GM21723 (cell line): ENCODE measurements around the gene C20orf141.

Source experiments
- ATAC-seq: cut with Tn5 transposase; IDR thresholded peaks from one replicate; pipeline ENCODE4 v1.9.1; 2021; ENCODE audit warnings: mild to moderate bottlenecking, moderate library complexity; ENCODE audit not compliant: unreplicated experiment

Gene C20orf141

GRCh38 chr20:2845607-2846006 lies 30.8 kb downstream of the C20orf141 start:
- ATAC-seq = no peak

- ATAC-seq = no peak
Measured at GRCh38 chr20:2846698-2847097, 31.9 kb downstream of the C20orf141 start.

GRCh38 chr20:2847802-2848201 lies 33.0 kb downstream of the C20orf141 start:
- no peak for ATAC-seq

- ATAC-seq = no peak
Measured at GRCh38 chr20:2849529-2849928, 34.7 kb downstream of the C20orf141 start.

GRCh38 chr20:2851086-2851485 lies 36.3 kb downstream of the C20orf141 start:
- ATAC-seq = no peak

- no peak for ATAC-seq
Measured at GRCh38 chr20:2858591-2858990, 43.8 kb downstream of the C20orf141 start.

GRCh38 chr20:2859330-2860121 lies 44.7 kb downstream of the C20orf141 start:
- no peak for ATAC-seq

GRCh38 chr20:2864626-2865025 lies 49.8 kb downstream of the C20orf141 start:
- ATAC-seq = no peak

- no peak for ATAC-seq
Measured at GRCh38 chr20:2865101-2865500, 50.3 kb downstream of the C20orf141 start.
